ENCODE measurements around the gene ITGB2. TPM values are rescaled to one million over a fixed set of nuclear protein-coding genes. Genes with fewer than 3 reads are reported as not detected.

The ITGB2 gene
- total RNA-seq, 2 donors from 2014 or later, result 161 to 166 TPM

GRCh38 chr21:44923480-44924084 lies 2.9 kb upstream of the ITGB2 start:
- peaks cover 20 to 33% of the 10 kb centered on the region in 2 donors for H3K4me1 ChIP-seq (ENCODE audit: control insufficient read depth in 1 of 2, low read depth in 2 of 2)
- no peaks in the 10 kb centered on the region for H3K9me3 ChIP-seq
- no peak for ATAC-seq (ENCODE audit: insufficient number of reproducible peaks, low FRiP score, low read depth)
- H3K36me3 ChIP-seq, result no peaks in the 10 kb centered on the region
- no peak for DNase-seq (ENCODE audit: low spot score)
- no peak overlapping the region for H3K4me3 ChIP-seq
- TF ChIP-seq, protein P1, sequence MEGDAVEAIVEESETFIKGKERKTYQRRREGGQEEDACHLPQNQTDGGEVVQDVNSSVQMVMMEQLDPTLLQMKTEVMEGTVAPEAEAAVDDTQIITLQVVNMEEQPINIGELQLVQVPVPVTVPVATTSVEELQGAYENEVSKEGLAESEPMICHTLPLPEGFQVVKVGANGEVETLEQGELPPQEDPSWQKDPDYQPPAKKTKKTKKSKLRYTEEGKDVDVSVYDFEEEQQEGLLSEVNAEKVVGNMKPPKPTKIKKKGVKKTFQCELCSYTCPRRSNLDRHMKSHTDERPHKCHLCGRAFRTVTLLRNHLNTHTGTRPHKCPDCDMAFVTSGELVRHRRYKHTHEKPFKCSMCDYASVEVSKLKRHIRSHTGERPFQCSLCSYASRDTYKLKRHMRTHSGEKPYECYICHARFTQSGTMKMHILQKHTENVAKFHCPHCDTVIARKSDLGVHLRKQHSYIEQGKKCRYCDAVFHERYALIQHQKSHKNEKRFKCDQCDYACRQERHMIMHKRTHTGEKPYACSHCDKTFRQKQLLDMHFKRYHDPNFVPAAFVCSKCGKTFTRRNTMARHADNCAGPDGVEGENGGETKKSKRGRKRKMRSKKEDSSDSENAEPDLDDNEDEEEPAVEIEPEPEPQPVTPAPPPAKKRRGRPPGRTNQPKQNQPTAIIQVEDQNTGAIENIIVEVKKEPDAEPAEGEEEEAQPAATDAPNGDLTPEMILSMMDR (IDR thresholded peaks at IDR 0.05), result no peak
- H3K27ac ChIP-seq, result no peak overlapping the region
- H3K27me3 ChIP-seq (replicated peaks; ENCODE audit: insufficient read depth), result no peaks in the 10 kb centered on the region

DNA sequence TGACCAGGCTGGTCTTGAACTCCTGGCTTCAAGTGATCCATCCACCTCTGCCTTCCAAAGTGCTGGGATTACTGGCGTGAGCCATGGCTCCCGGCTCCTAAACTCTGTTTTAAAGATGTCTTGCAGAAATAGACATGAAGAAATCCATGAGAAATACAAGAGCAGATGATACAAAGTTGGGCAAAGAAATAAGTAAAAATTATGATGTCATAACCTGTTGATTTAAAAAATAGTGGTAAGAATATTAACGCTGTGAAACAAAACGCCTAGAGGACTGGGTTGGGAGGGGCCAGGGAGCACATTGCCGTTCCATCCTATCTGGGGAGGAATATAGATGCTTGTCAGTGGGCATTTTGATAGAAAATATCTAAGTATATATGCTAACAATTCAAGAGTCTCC lies 1.2 kb upstream of the ITGB2 start:
- H3K4me1 ChIP-seq (ENCODE audit: control insufficient read depth in 1 of 2, low read depth in 2 of 2), result peaks cover 12 to 22% of the 10 kb centered on the region in 2 donors
- no peak for ATAC-seq (ENCODE audit: insufficient number of reproducible peaks, low FRiP score, low read depth)
- H3K27ac ChIP-seq, result no peak overlapping the region
- no peak overlapping the region for H3K4me3 ChIP-seq
- no peaks in the 10 kb centered on the region for H3K36me3 ChIP-seq
- TF ChIP-seq, protein P1 (IDR thresholded peaks at IDR 0.05), result no peak
- no peak for DNase-seq (ENCODE audit: low spot score)
- H3K9me3 ChIP-seq, result no peaks in the 10 kb centered on the region
- no peaks in the 10 kb centered on the region for H3K27me3 ChIP-seq (replicated peaks; ENCODE audit: insufficient read depth)

DNA sequence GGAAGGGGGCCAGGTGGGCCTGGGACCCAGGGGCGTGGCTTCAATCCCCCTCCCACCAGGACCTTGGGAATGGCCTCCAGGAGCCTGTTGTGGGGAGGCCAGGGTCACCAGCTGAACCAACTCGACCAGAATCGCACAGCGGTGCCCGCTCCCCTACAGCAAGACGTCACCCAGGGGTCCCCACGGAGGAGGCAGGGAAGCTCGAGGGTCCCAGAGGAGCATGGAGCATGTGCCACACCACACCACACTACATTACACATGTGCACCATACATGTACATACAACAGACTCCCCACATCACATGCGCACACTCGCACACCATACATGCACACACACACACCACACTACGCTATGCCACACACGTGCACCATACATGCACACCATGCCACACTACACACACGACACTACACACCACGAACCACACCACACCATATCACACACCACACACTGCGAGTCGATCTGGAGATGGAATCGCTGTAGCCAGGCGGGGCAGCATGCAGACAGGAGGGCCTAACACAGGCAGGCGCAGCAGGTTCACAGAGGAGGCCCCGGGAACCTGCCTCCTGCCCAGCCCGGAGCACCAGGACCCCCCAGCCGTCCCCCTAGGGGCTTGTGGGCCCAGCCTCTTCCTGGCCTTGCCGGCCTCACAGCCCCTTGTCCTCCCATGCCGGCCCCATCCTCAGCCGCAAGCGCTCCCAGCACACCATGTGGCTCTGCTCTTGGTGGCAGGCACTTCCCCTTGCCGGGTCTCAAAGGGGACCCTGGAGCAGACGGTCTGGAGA lies 596 bp downstream of the ITGB2 start:
- DNase-seq (ENCODE audit: low spot score), result no peak

GRCh38 chr21:44919111-44919912 lies 1.4 kb downstream of the ITGB2 start:
- TF ChIP-seq, protein P1 (IDR thresholded peaks at IDR 0.05), result no peak
- no peaks in the 10 kb centered on the region for H3K36me3 ChIP-seq
- no peaks in the 10 kb centered on the region for H3K27me3 ChIP-seq (replicated peaks; ENCODE audit: insufficient read depth)
- DNase-seq (ENCODE audit: low spot score) (no peak), ATAC-seq (ENCODE audit: insufficient number of reproducible peaks, low FRiP score, low read depth) (no peak)
- no peaks in the 10 kb centered on the region for H3K9me3 ChIP-seq
- peaks cover 0 to under 1% of the 10 kb centered on the region in 2 donors for H3K4me1 ChIP-seq (ENCODE audit: control insufficient read depth in 1 of 2, low read depth in 2 of 2)
- no peak overlapping the region for H3K27ac ChIP-seq
- H3K4me3 ChIP-seq, result peak overlapping the region; percentile 63

More for the DNA sequence above, 596 bp downstream of the ITGB2 start:
- H3K27ac ChIP-seq, result no peak overlapping the region
- no peaks in the 10 kb centered on the region for H3K9me3 ChIP-seq
- peaks cover 0 to 8% of the 10 kb centered on the region in 2 donors for H3K4me1 ChIP-seq (ENCODE audit: control insufficient read depth in 1 of 2, low read depth in 2 of 2)
- peak; percentile 45 for ATAC-seq (ENCODE audit: insufficient number of reproducible peaks, low FRiP score, low read depth)
- H3K27me3 ChIP-seq (replicated peaks; ENCODE audit: insufficient read depth), result no peaks in the 10 kb centered on the region
- H3K4me3 ChIP-seq, result peak overlapping the region; percentile 63
- TF ChIP-seq, protein P1 (IDR thresholded peaks at IDR 0.05), result no peak
- H3K36me3 ChIP-seq, result no peaks in the 10 kb centered on the region

- no peak for ATAC-seq (ENCODE audit: insufficient number of reproducible peaks, low FRiP score, low read depth)
- no peaks in the 10 kb centered on the region for H3K27me3 ChIP-seq (replicated peaks; ENCODE audit: insufficient read depth)
- H3K9me3 ChIP-seq, result no peaks in the 10 kb centered on the region
- peak overlapping the region; percentile 63 for H3K4me3 ChIP-seq
- no peaks in the 10 kb centered on the region for H3K36me3 ChIP-seq
- TF ChIP-seq, protein P1 (IDR thresholded peaks at IDR 0.05), result no peak
- no peak overlapping the region for H3K27ac ChIP-seq
- peaks cover 0 to 3% of the 10 kb centered on the region in 2 donors for H3K4me1 ChIP-seq (ENCODE audit: control insufficient read depth in 1 of 2, low read depth in 2 of 2)
- no peak for DNase-seq (ENCODE audit: low spot score)
Observed at GRCh38 chr21:44918581-44919033, 2.1 kb downstream of the ITGB2 start.
